Activated CD8-positive, alpha-beta memory T cell treated with anti-CD3 and anti-CD28 coated beads, Interleukin-2, amount 50 U/mL, for 24 hours (primary cell): ENCODE results near the gene NDFIP2.
"Not testable (repeated sequence)": the region's sequence is repeated elsewhere in the genome, so short reads cannot be mapped to it uniquely, and the experiment has no call there.

Experiments used
- DNase-seq: peaks from one replicate; pipeline ENCODE4 v3.0.0-alpha.2; 2020; ENCODE audit errors: extremely low read depth

Gene NDFIP2

DNA sequence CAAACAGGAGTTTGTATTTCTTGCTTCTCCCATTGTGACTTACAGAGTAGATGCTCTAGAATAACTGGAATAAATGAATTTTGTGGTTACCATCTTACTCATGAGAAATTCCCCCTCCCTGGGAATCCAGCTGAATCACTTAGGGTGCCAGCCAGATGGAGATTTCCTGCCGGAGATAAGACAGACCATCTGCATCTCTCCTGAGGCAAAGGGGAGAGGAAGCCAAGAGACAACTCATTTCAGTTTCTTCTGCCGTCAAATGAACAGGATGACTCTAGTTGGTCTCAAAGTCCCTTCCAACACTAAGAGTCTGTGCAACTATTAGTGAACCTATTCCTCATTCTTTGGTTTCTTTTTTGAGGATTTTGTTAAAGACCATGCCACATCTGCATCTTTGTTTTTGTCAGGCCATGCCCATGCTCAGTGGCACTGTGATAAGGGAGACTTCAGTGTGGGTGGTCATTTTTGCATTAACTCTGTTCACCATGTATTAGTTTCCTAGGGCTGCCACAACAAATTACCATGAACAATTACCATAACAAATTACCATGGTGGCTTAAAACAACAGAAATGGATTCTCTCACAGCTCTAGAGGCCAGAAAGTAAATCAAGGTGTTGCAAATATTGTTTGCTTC lies 112.8 kb downstream of the NDFIP2 start:
- no peak for DNase-seq

GRCh38 chr13:79600146-79600545 lies 119.2 kb downstream of the NDFIP2 start:
- DNase-seq, result not testable (repeated sequence)

- DNase-seq, result no peak
Measured at GRCh38 chr13:79602936-79603335, 122.0 kb downstream of the NDFIP2 start.

DNA sequence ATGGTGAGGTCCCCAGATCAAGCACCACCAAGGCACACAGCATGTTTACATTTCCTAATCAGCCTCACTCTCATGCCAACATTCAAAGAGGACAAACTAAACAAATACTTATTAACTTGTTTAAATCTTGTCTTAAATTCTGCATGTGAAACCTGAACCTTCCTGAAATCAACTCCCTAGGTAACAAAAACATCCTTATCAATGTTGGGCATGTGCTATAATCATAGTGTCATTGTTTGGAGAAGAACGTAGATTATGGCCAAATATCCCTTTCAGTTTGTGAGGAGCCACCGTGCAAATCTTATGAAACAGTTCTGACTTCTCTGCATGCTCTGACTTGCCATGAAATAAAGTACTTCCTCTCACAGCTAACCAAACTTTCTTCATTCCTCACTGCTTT lies 123.8 kb downstream of the NDFIP2 start:
- DNase-seq, result no peak
